OCI-LY3 (cell line): ENCODE results near the gene CCDC12.

ENCODE experiments used
- H2AFZ ChIP-seq: fragments of 200-600, 300-600 bp; shearing (Covaris generic); 2 replicates; pipeline ENCODE4 v1.6.0; 2014; ENCODE audit warnings: antibody characterized with exemption, low read depth, low read length
- H3K27ac ChIP-seq: fragments of 200-600, 300-600 bp; sonication (generic); 2 replicates; pipeline ENCODE4 v1.5.1; 2014; ENCODE audit warnings: mild to moderate bottlenecking, low read length, moderate library complexity, mixed read lengths
- H3K27me3 ChIP-seq: fragments of 200-600, 300-600 bp; sonication (generic); 2 replicates; pipeline ENCODE4 v1.6.1; 2014; ENCODE audit warnings: low read depth, low read length, mixed read lengths
- H3K36me3 ChIP-seq: fragments of 200-600, 300-600 bp; sonication (generic); replicated peaks from 2 replicates; pipeline ENCODE3; 2014; ENCODE audit warnings: low read depth, low read length, mixed read lengths
- H3K4me1 ChIP-seq: fragments of 300-600, 200-600 bp; sonication (generic); 2 replicates; pipeline ENCODE4 v1.6.1; 2014; ENCODE audit warnings: low read length, mixed read lengths
- H3K4me2 ChIP-seq: fragments of 200-600, 300-600 bp; sonication (generic); 2 replicates; pipeline ENCODE4 v1.6.1; 2014; ENCODE audit warnings: low read length, mixed read lengths
- H3K4me3 ChIP-seq: fragments of 300-600, 200-600 bp; sonication (generic); 2 replicates; pipeline ENCODE4 v1.5.1; 2014; ENCODE audit warnings: antibody characterized with exemption, mild to moderate bottlenecking, low read length, moderate library complexity
- H3K79me2 ChIP-seq: fragments of 300-600, 200-600 bp; shearing (Covaris generic); 2 replicates; pipeline ENCODE4 v1.6.1; 2014; ENCODE audit warnings: mild to moderate bottlenecking, low read length, mixed read lengths
- H3K9ac ChIP-seq: fragments of 300-600, 200-600 bp; shearing (Covaris generic); 2 replicates; pipeline ENCODE4 v1.6.0; 2014; ENCODE audit warnings: mild to moderate bottlenecking, low read length, moderate library complexity
- H3K9me3 ChIP-seq: fragments of 200-600, 300-600 bp; shearing (Covaris generic); 2 replicates; pipeline ENCODE4 v1.6.1; 2014; ENCODE audit warnings: low read length, mixed read lengths; ENCODE audit not compliant: insufficient read depth
- H4K20me1 ChIP-seq: fragments of 200-600, 300-600 bp; sonication (generic); 2 replicates; pipeline ENCODE4 v1.6.1; 2016; ENCODE audit warnings: low read length, mixed read lengths; ENCODE audit not compliant: insufficient read depth
- CTCF ChIP-seq: fragments of 200-600, 300-600 bp; sonication (generic); IDR thresholded peaks from 2 replicates; pipeline ENCODE4 v1.5.1; 2014; ENCODE audit warnings: antibody characterized with exemption, low read length, low read depth
- EZH2phosphoT487 ChIP-seq: fragments of 200-600 bp; shearing (Covaris generic); IDR thresholded peaks from 2 replicates; pipeline ENCODE4 v1.6.1; 2018; ENCODE audit warnings: antibody characterized with exemption, mixed run types, low read depth

The CCDC12 gene

GRCh38 chr3:46902188-46902631, 74.3 kb downstream of the CCDC12 start:
- Histone ChIP-seq H4K20me1 (no peaks in the 10 kb centered on the region), H2AFZ (no peak overlapping the region), H3K36me3 (no peaks in the 10 kb centered on the region), H3K4me3 (no peak overlapping the region), H3K4me2 (no peak overlapping the region), H3K9me3 (no peaks in the 10 kb centered on the region), H3K9ac (no peak overlapping the region), H3K4me1 (no peaks in the 10 kb centered on the region), H3K27me3 (peaks cover 2% of the 10 kb centered on the region; the same call in 1 of the 2 replicates), H3K79me2 (no peaks in the 10 kb centered on the region), H3K27ac (no peak overlapping the region)
- TF ChIP-seq CTCF (no peak), EZH2phosphoT487 (no peak)

GRCh38 chr3:46901591-46902187, 74.9 kb downstream of the CCDC12 start:
- TF ChIP-seq CTCF (no peak), EZH2phosphoT487 (no peak)
- H3K36me3 ChIP-seq: no peaks in the 10 kb centered on the region
- H3K9me3 ChIP-seq: no peaks in the 10 kb centered on the region
- H2AFZ ChIP-seq: no peak overlapping the region
- no peak overlapping the region for H3K27ac ChIP-seq
- no peaks in the 10 kb centered on the region for H3K79me2 ChIP-seq
- no peaks in the 10 kb centered on the region for H4K20me1 ChIP-seq
- no peak overlapping the region for H3K4me3 ChIP-seq
- no peak overlapping the region for H3K4me2 ChIP-seq
- peaks cover 2% of the 10 kb centered on the region; the same call in 1 of the 2 replicates for H3K27me3 ChIP-seq
- H3K9ac ChIP-seq: no peak overlapping the region
- no peaks in the 10 kb centered on the region for H3K4me1 ChIP-seq

GRCh38 chr3:46901061-46901460, 75.5 kb downstream of the CCDC12 start:
- Histone ChIP-seq H3K36me3 (no peaks in the 10 kb centered on the region), H3K4me1 (no peaks in the 10 kb centered on the region), H3K79me2 (no peaks in the 10 kb centered on the region), H3K4me3 (no peak overlapping the region), H3K9me3 (no peaks in the 10 kb centered on the region), H3K9ac (no peak overlapping the region), H3K27ac (no peak overlapping the region), H2AFZ (no peak overlapping the region), H3K4me2 (no peak overlapping the region), H4K20me1 (no peaks in the 10 kb centered on the region), H3K27me3 (peaks cover 2% of the 10 kb centered on the region; the same call in 1 of the 2 replicates)
- TF ChIP-seq EZH2phosphoT487 (no peak), CTCF (no peak)

GRCh38 chr3:46900356-46900755, 76.2 kb downstream of the CCDC12 start:
- H3K4me3 ChIP-seq: no peak overlapping the region
- H3K27ac ChIP-seq: no peak overlapping the region
- TF ChIP-seq CTCF (no peak), EZH2phosphoT487 (no peak)
- H2AFZ ChIP-seq: no peak overlapping the region
- H3K79me2 ChIP-seq: no peaks in the 10 kb centered on the region
- H3K9me3 ChIP-seq: no peaks in the 10 kb centered on the region
- no peak overlapping the region for H3K9ac ChIP-seq
- H4K20me1 ChIP-seq: no peaks in the 10 kb centered on the region
- H3K4me2 ChIP-seq: no peak overlapping the region
- no peaks in the 10 kb centered on the region for H3K36me3 ChIP-seq
- H3K4me1 ChIP-seq: no peaks in the 10 kb centered on the region
- H3K27me3 ChIP-seq: peaks cover 2% of the 10 kb centered on the region; the same call in 1 of the 2 replicates
